Mesenchymal stem cell (in vitro differentiated cells and primary cell): ENCODE measurements around the gene MAN2C1.

Experiments
- DNase-seq: peaks from one replicate; pipeline ENCODE4 v3.0.0-alpha.2; 2013
- H2AFZ ChIP-seq: one replicate; pipeline ENCODE4 v1.6.1; 2013; ENCODE audit warnings: low read depth, mild to moderate bottlenecking, control low read depth, inconsistent platforms, low read length, moderate library complexity
- H2AK5ac ChIP-seq: 2 replicates; pipeline ENCODE4 v1.6.1; 2013; ENCODE audit warnings: low read length, moderate library complexity, mild to moderate bottlenecking, inconsistent platforms; ENCODE audit not compliant: severe bottlenecking
- H2BK120ac ChIP-seq: one replicate; pipeline ENCODE4 v1.6.1; 2013; ENCODE audit warnings: low read depth, mild to moderate bottlenecking, inconsistent platforms, low read length, moderate library complexity
- H2BK12ac ChIP-seq, 2 experiments: one replicate each; pipeline ENCODE4 v1.6.1; 2013; ENCODE audit warnings: inconsistent platforms in 2 of 2, low read length in 2 of 2, mild to moderate bottlenecking in 2 of 2, moderate library complexity in 2 of 2, control low read depth in 1 of 2
- H2BK15ac ChIP-seq: one replicate; pipeline ENCODE4 v1.6.1; 2013; ENCODE audit warnings: mild to moderate bottlenecking, low read depth, inconsistent platforms; ENCODE audit not compliant: poor library complexity, severe bottlenecking
- H2BK5ac ChIP-seq: 2 replicates; pipeline ENCODE4 v1.6.1; 2013; ENCODE audit warnings: low read depth, mild to moderate bottlenecking, low read length, control low read depth, inconsistent platforms; ENCODE audit not compliant: poor library complexity, severe bottlenecking
- H3K14ac ChIP-seq, 2 experiments: one replicate each; pipeline ENCODE4 v1.6.1; 2013; ENCODE audit warnings: inconsistent platforms in 2 of 2, low read length in 2 of 2, control low read depth in 1 of 2, mild to moderate bottlenecking in 1 of 2, moderate library complexity in 1 of 2
- H3K18ac ChIP-seq, 2 experiments: one replicate each; pipeline ENCODE4 v1.6.1; 2013; ENCODE audit warnings: inconsistent platforms in 2 of 2, low read length in 2 of 2, control low read depth in 1 of 2, low read depth in 1 of 2, mild to moderate bottlenecking in 1 of 2
- H3K23ac ChIP-seq, 2 experiments: one replicate each; pipeline ENCODE4 v1.6.1; 2013; ENCODE audit warnings: inconsistent platforms in 2 of 2, low read length in 2 of 2, mild to moderate bottlenecking in 2 of 2, moderate library complexity in 2 of 2, control low read depth in 1 of 2
- H3K27ac ChIP-seq: 2 replicates; pipeline ENCODE4 v1.5.1; 2013; ENCODE audit warnings: mild to moderate bottlenecking, moderate library complexity, low read length, control low read depth, inconsistent platforms; ENCODE audit not compliant: poor library complexity, severe bottlenecking
- H3K27me3 ChIP-seq, 2 experiments: 2 replicates each; pipeline versions ENCODE4 v1.6.1 to v1.7.0; 2013; ENCODE audit warnings: low read length in 2 of 2, mild to moderate bottlenecking in 2 of 2, moderate library complexity in 2 of 2, control low read depth in 1 of 2, inconsistent platforms in 1 of 2; ENCODE audit not compliant: control insufficient read depth in 1 of 2, insufficient read depth in 1 of 2
- H3K36me3 ChIP-seq, 2 experiments: 2 replicates each; pipeline versions ENCODE4 v1.6.1 to v1.7.0; 2013; ENCODE audit warnings: low read length in 2 of 2, control low read depth in 1 of 2, inconsistent platforms in 1 of 2, low read depth in 1 of 2, mild to moderate bottlenecking in 1 of 2; ENCODE audit not compliant: insufficient read depth in 2 of 2, control insufficient read depth in 1 of 2
- H3K4ac ChIP-seq, 2 experiments: one replicate each; pipeline ENCODE4 v1.6.1; 2013; ENCODE audit warnings: inconsistent platforms in 2 of 2, low read length in 2 of 2, mild to moderate bottlenecking in 2 of 2, moderate library complexity in 2 of 2, control low read depth in 1 of 2, low read depth in 1 of 2
- H3K4me1 ChIP-seq: 2 replicates; pipeline ENCODE4 v1.6.1; 2013; ENCODE audit warnings: low read depth, low read length, control low read depth; ENCODE audit not compliant: control insufficient read depth, insufficient read depth
- H3K4me2 ChIP-seq: 2 replicates; pipeline ENCODE4 v1.6.1; 2013; ENCODE audit warnings: low read length, mild to moderate bottlenecking, inconsistent platforms; ENCODE audit not compliant: poor library complexity, severe bottlenecking
- H3K4me3 ChIP-seq, 2 experiments: 2 replicates each; pipeline versions ENCODE4 v1.5.1 to v1.7.0; 2013; ENCODE audit warnings: low read length in 2 of 2, mild to moderate bottlenecking in 2 of 2, control low read depth in 1 of 2, low read depth in 1 of 2; ENCODE audit not compliant: insufficient read depth in 1 of 2
- H3K79me1 ChIP-seq: replicated peaks from 2 replicates; pipeline ENCODE4 v1.6.1; 2013; ENCODE audit warnings: mild to moderate bottlenecking, control low read depth, low read length, inconsistent platforms; ENCODE audit not compliant: poor library complexity, severe bottlenecking
- H3K9ac ChIP-seq: 2 replicates; pipeline ENCODE4 v1.7.0; 2013; ENCODE audit warnings: mild to moderate bottlenecking, low read length, moderate library complexity
- H3K9me3 ChIP-seq: 2 replicates; pipeline ENCODE4 v1.7.0; 2013; ENCODE audit warnings: mild to moderate bottlenecking, low read length; ENCODE audit not compliant: control insufficient read depth
- H4K8ac ChIP-seq: one replicate; pipeline ENCODE4 v1.6.1; 2013; ENCODE audit warnings: inconsistent platforms, mild to moderate bottlenecking, low read length, moderate library complexity
- H4K91ac ChIP-seq: one replicate; pipeline ENCODE4 v1.6.1; 2013; ENCODE audit warnings: mild to moderate bottlenecking, low read length, inconsistent platforms
- WGBS: methylation state at CpG from one replicate; pipeline ENCODE4 v1.1.7; 2013; ENCODE audit warnings: mixed read lengths; 5-methylcytosine and 5-hydroxymethylcytosine counted together

The MAN2C1 gene

GRCh38 chr15:75361361-75361988 lies 6.9 kb downstream of the MAN2C1 start:
- Histone ChIP-seq H3K4ac (no peak overlapping the region), H4K91ac (no peak overlapping the region), H2BK15ac (no peak overlapping the region), H3K9ac (no peak overlapping the region), H3K36me3 (peaks cover 84 to 85% of the 10 kb centered on the region in 2 experiments), H3K9me3 (no peaks in the 10 kb centered on the region), H3K4me2 (no peak overlapping the region), H4K8ac (no peak overlapping the region), H2AFZ (no peak overlapping the region), H3K14ac (no peak overlapping the region), H2BK5ac (no peak overlapping the region), H2BK120ac (no peak overlapping the region), H3K79me1 (peaks cover 27% of the 10 kb centered on the region), H3K27me3 (no peaks in the 10 kb centered on the region), H3K4me3 (no peak overlapping the region), H3K4me1 (peaks cover under 1% of the 10 kb centered on the region), H2BK12ac (no peak overlapping the region), H3K23ac (no peak overlapping the region), H2AK5ac (no peak overlapping the region), H3K18ac (no peak overlapping the region), H3K27ac (no peak overlapping the region)
- no peak for DNase-seq
- WGBS: 96% methylated on average over 10 of the region's 10 CpGs

GRCh38 chr15:75360856-75361255 lies 7.6 kb downstream of the MAN2C1 start:
- H3K9ac ChIP-seq: no peak overlapping the region
- H2BK15ac ChIP-seq: no peak overlapping the region
- H3K4me1 ChIP-seq: no peaks in the 10 kb centered on the region
- no peaks in the 10 kb centered on the region for H3K9me3 ChIP-seq
- no peak overlapping the region for H3K4ac ChIP-seq
- H3K27ac ChIP-seq: no peak overlapping the region
- H3K14ac ChIP-seq: no peak overlapping the region
- H2AK5ac ChIP-seq: no peak overlapping the region
- H2AFZ ChIP-seq: no peak overlapping the region
- peaks cover 22% of the 10 kb centered on the region for H3K79me1 ChIP-seq
- no peak overlapping the region for H2BK120ac ChIP-seq
- H3K36me3 ChIP-seq: peaks cover 84 to 85% of the 10 kb centered on the region in 2 experiments
- H3K27me3 ChIP-seq: no peaks in the 10 kb centered on the region
- no peak overlapping the region for H2BK12ac ChIP-seq
- WGBS: 99% methylated on average over 6 of the region's 7 CpGs
- H4K8ac ChIP-seq: no peak overlapping the region
- H3K23ac ChIP-seq: no peak overlapping the region
- no peak overlapping the region for H2BK5ac ChIP-seq
- H4K91ac ChIP-seq: no peak overlapping the region
- DNase-seq: no peak
- H3K4me2 ChIP-seq: no peak overlapping the region
- no peak overlapping the region for H3K4me3 ChIP-seq
- no peak overlapping the region for H3K18ac ChIP-seq

- H3K18ac ChIP-seq: no peak overlapping the region
- no peak overlapping the region for H2BK12ac ChIP-seq
- H3K23ac ChIP-seq: no peak overlapping the region
- 92% methylated on average over 1 of the region's 1 CpG for WGBS
- H3K14ac ChIP-seq: no peak overlapping the region
- H2AK5ac ChIP-seq: no peak overlapping the region
- H3K27ac ChIP-seq: no peak overlapping the region
- no peak overlapping the region for H2BK15ac ChIP-seq
- no peak overlapping the region for H3K4me2 ChIP-seq
- H3K27me3 ChIP-seq: no peaks in the 10 kb centered on the region
- no peak overlapping the region for H2BK120ac ChIP-seq
- H3K9me3 ChIP-seq: no peaks in the 10 kb centered on the region
- no peak overlapping the region for H3K4ac ChIP-seq
- H4K91ac ChIP-seq: no peak overlapping the region
- DNase-seq: no peak
- H3K36me3 ChIP-seq: peaks cover 83 to 85% of the 10 kb centered on the region in 2 experiments
- no peak overlapping the region for H3K9ac ChIP-seq
- no peak overlapping the region for H2AFZ ChIP-seq
- H3K4me1 ChIP-seq: no peaks in the 10 kb centered on the region
- H3K79me1 ChIP-seq: peaks cover 19% of the 10 kb centered on the region
- no peak overlapping the region for H3K4me3 ChIP-seq
- H4K8ac ChIP-seq: no peak overlapping the region
- H2BK5ac ChIP-seq: no peak overlapping the region
Observed at GRCh38 chr15:75360391-75360790, 8.0 kb downstream of the MAN2C1 start.

GRCh38 chr15:75359537-75360250 lies 8.7 kb downstream of the MAN2C1 start:
- Histone ChIP-seq H3K27ac (no peak overlapping the region), H3K4me3 (no peak overlapping the region), H3K4ac (no peak overlapping the region), H2BK120ac (no peak overlapping the region), H3K9me3 (no peaks in the 10 kb centered on the region), H3K27me3 (no peaks in the 10 kb centered on the region), H4K8ac (no peak overlapping the region), H2BK5ac (no peak overlapping the region), H2BK15ac (no peak overlapping the region), H3K36me3 (peaks cover 82 to 87% of the 10 kb centered on the region in 2 experiments), H3K79me1 (peaks cover 18% of the 10 kb centered on the region), H2BK12ac (no peak overlapping the region), H4K91ac (no peak overlapping the region), H3K4me2 (no peak overlapping the region), H3K18ac (no peak overlapping the region), H3K14ac (no peak overlapping the region), H3K23ac (no peak overlapping the region), H2AK5ac (no peak overlapping the region), H3K4me1 (no peaks in the 10 kb centered on the region), H3K9ac (no peak overlapping the region), H2AFZ (no peak overlapping the region)
- DNase-seq: no peak
- WGBS: 96% methylated on average over 15 of the region's 15 CpGs
